ENCODE data around the gene MEAF6.

MEAF6 gene

GRCh38 chr1:37472281-37472680 lies 42.3 kb downstream of the MEAF6 start:
- no peak; the same call in 1 of the 2 replicates for TF ChIP-seq EP300 (IDR thresholded peaks at IDR 0.05; ENCODE audit: borderline replicate concordance)
- TF ChIP-seq CEBPB (IDR thresholded peaks at IDR 0.05) = no peak
- TF ChIP-seq EGR1 (IDR thresholded peaks at IDR 0.05) = no peak
- TF ChIP-seq RAD21 (IDR thresholded peaks at IDR 0.05; ENCODE audit: low read depth) = no peak
- TF ChIP-seq, protein P1, sequence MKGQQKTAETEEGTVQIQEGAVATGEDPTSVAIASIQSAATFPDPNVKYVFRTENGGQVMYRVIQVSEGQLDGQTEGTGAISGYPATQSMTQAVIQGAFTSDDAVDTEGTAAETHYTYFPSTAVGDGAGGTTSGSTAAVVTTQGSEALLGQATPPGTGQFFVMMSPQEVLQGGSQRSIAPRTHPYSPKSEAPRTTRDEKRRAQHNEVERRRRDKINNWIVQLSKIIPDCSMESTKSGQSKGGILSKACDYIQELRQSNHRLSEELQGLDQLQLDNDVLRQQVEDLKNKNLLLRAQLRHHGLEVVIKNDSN (IDR thresholded peaks at IDR 0.05) = no peak
- TF ChIP-seq, protein P2, sequence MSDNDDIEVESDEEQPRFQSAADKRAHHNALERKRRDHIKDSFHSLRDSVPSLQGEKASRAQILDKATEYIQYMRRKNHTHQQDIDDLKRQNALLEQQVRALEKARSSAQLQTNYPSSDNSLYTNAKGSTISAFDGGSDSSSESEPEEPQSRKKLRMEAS (IDR thresholded peaks at IDR 0.05) = no peak
- no peak for TF ChIP-seq YY1 (IDR thresholded peaks at IDR 0.05; ENCODE audit: low read depth)
- TF ChIP-seq NFIC (IDR thresholded peaks at IDR 0.05) = no peak
- no peak for TF ChIP-seq CREB1 (IDR thresholded peaks at IDR 0.05; ENCODE audit: low read depth)
- TF ChIP-seq TCF12 (IDR thresholded peaks at IDR 0.05; ENCODE audit: low read depth) = no peak
- TF ChIP-seq FOXM1 (IDR thresholded peaks at IDR 0.05; ENCODE audit: borderline replicate concordance, low read depth) = no peak
- no peak for TF ChIP-seq TAF1 (IDR thresholded peaks at IDR 0.05; ENCODE audit: low read depth)
- TF ChIP-seq ZBTB7A (IDR thresholded peaks at IDR 0.05; ENCODE audit: low read depth) = no peak
- TF ChIP-seq TEAD4 (IDR thresholded peaks at IDR 0.05) = no peak
- no peak for TF ChIP-seq REST (IDR thresholded peaks at IDR 0.05; ENCODE audit: low read depth)

DNA sequence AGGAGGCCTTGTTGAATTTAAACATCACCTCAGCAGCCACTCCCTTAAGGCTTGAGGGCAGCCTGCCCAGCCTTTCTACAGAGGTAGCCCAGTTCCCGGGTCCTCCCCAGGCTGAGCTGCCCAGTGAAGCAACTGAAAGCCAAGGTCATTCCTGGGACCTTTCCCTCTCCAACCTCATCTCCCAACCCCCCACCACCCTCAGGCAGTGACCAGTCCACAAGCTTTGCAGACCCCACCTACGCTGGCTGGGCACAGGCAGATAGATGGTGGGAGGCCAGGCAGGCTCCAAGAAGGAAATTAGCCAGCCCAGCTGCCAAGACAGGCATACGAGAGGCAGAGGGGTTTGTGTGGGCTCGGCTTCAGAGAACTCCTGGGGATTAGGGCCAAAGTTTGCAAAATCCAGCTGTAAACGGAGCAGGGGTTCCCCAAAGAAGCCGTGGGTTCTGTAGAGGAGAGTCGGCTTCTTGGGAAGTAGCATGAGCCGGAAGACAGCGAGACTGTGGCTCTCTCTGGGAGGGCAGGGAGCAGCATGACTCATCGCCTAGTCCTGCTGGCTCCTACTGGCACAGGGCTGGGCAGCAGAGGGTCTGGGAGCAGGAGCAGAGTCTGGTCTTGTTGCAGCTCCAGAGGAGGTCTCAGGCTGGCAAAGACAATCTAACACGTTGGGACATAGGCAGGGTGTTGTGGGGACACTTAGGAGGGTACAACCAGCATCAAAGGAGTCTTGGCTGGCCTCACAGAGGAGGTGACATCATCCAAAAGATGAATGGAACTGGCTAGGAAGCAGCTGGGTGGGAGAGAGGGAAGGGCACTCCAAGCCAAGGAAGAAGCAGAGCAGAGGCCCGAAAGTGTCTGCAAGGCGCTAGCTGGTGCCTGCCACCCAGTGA lies 43.0 kb downstream of the MEAF6 start:
- TF ChIP-seq, protein P2 (IDR thresholded peaks at IDR 0.05) = peak; percentile 49; the same call in 1 of the 2 replicates
- TF ChIP-seq TEAD4 (IDR thresholded peaks at IDR 0.05) (peak; percentile 53; the same call in 1 of the 2 replicates), REST (IDR thresholded peaks at IDR 0.05; ENCODE audit: low read depth) (no peak), ZBTB7A (IDR thresholded peaks at IDR 0.05; ENCODE audit: low read depth) (no peak), TCF12 (IDR thresholded peaks at IDR 0.05; ENCODE audit: low read depth) (peak; percentile 72; the same call in 1 of the 2 replicates), CEBPB (IDR thresholded peaks at IDR 0.05) (peak; percentile 17; the same call in 1 of the 2 replicates), NFIC (IDR thresholded peaks at IDR 0.05) (peak; percentile 13; the same call in 1 of the 2 replicates), TAF1 (IDR thresholded peaks at IDR 0.05; ENCODE audit: low read depth) (no peak), EP300 (IDR thresholded peaks at IDR 0.05; ENCODE audit: borderline replicate concordance) (peak; percentile 84)
- TF ChIP-seq, protein P1 (IDR thresholded peaks at IDR 0.05) = 0 out of 2 replicates have a peak, but pooled peaks have one; percentile 24

- TF ChIP-seq CEBPB (IDR thresholded peaks at IDR 0.05) (no peak), YY1 (IDR thresholded peaks at IDR 0.05; ENCODE audit: low read depth) (no peak), CREB1 (IDR thresholded peaks at IDR 0.05; ENCODE audit: low read depth) (no peak), EGR1 (IDR thresholded peaks at IDR 0.05) (no peak), NFIC (IDR thresholded peaks at IDR 0.05) (no peak), REST (IDR thresholded peaks at IDR 0.05; ENCODE audit: low read depth) (no peak), RAD21 (IDR thresholded peaks at IDR 0.05; ENCODE audit: low read depth) (no peak), EP300 (IDR thresholded peaks at IDR 0.05; ENCODE audit: borderline replicate concordance) (no peak), TAF1 (IDR thresholded peaks at IDR 0.05; ENCODE audit: low read depth) (no peak), TCF12 (IDR thresholded peaks at IDR 0.05; ENCODE audit: low read depth) (no peak), FOXM1 (IDR thresholded peaks at IDR 0.05; ENCODE audit: borderline replicate concordance, low read depth) (no peak), TEAD4 (IDR thresholded peaks at IDR 0.05) (no peak), ZBTB7A (IDR thresholded peaks at IDR 0.05; ENCODE audit: low read depth) (no peak)
- TF ChIP-seq, protein P2 (IDR thresholded peaks at IDR 0.05) = no peak
- TF ChIP-seq, protein P1 (IDR thresholded peaks at IDR 0.05) = no peak
Observed at GRCh38 chr1:37469386-37469785, 45.2 kb downstream of the MEAF6 start.
